Inflammatory macrophage (primary cell): ENCODE data around the gene PRKN.
"Not testable (repeated sequence)": the region's sequence is repeated elsewhere in the genome, so short reads cannot be mapped to it uniquely, and the experiment has no call there.

Experiments used
- DNase-seq, 2 donors: peaks; one replicate each; pipeline ENCODE4 v3.0.0-alpha.2; 2020 to 2022

The PRKN gene

DNA sequence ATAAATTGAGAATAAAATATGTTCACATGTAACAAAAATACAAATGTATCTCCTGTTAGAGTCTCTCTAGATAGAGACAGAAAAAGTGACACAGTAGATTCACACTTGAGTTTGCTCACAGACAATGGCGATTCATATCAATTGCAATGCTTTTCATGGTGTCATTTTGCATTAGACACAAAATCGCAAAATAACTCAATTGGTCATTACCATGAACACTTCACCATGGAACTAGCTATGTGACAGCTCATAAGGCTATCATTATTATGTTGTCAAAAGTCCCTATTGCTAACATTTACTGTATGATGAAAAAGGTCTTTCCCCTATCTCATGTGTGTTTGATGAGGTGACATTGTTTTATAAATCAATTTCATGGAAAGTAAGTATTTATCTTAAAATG, 1204.2 kb downstream of the PRKN start:
- DNase-seq, result no peak

DNA sequence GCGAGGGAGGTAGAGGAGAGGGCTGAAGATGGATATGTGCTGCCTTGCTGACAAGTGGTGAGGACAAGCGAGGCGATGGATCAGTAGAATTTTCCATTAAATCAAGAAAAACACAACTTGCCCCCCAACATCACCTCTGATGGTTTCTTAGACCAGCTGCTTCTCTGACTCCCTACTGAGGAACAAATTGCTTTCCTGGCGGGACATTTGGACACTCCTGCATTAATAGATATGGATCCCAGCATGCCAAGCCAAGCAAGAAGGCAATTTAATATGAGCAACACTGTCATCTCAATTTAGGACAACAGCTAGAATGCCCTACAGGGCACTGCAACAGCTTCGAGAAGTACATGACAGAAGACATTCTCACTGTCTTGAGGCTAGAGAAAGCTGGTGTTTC, 1205.3 kb downstream of the PRKN start:
- DNase-seq, result no peak

DNA sequence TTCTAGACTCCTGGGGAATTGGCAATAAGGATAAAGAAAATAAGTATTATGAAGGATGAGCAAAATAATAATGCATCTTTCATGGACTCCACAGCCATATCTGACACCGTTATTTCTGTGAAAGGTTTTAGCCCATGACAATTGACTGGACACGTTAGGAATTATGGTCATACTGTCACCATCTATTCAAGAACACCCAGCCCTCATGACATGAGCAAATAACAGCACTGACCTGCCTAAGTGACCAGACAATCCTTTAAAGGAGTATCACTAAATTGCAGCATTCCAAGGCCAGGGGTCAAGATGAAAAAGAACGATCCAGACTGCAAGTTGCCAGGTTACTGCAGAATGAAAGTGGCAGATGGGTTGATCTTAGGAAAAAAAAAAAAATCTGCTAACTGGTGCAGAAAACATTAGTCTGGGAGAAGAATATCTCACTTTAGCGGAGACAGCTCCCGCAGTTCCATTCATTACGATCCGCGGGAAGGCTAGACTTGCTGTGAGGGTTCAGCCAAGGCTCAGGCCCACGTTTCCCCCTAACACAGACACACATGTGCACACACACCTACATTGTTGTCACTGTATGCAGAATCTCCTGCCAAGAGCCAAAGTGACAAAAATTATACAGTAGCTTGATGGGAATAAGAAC, 1216.0 kb downstream of the PRKN start:
- DNase-seq, result no peak

DNA sequence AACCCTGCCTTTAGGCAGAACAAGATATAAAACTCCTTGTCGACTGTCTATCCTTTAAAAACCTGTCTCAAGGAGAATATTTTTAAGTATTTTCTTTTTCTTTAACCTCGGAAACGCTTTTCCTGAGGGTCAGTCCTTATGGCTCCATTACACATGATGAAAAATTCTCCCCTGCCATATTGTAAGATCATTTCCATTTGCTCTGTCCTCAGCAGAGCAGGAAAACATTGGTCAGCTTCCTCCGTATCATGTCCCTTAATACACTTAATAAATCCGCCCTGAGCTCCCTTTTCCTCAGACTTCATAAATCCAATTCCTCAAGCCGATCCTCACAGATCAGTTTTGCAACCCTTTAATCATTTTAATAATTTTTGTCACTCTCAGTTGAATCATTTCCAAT, 1219.2 kb downstream of the PRKN start:
- DNase-seq, result no peak

DNA sequence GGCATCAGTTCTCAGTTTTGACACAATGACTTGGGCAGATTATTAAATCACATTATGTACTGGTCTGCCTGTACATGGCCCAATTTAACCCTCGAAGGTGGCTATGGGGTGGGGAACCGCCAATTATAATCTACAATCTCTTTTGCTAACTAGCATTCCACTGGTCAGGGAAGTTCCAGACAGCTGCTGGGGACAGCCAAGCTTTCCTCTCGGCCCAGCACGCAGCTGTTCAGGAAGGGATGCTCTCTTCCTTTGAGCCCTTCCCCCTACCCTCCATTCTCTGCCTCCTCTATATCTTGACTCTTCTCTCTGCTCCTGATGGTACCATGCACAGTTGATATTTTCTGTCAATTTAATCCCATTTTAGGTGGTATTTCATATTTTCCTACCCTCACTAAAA, 1220.2 kb downstream of the PRKN start:
- DNase-seq, result no peak

DNA sequence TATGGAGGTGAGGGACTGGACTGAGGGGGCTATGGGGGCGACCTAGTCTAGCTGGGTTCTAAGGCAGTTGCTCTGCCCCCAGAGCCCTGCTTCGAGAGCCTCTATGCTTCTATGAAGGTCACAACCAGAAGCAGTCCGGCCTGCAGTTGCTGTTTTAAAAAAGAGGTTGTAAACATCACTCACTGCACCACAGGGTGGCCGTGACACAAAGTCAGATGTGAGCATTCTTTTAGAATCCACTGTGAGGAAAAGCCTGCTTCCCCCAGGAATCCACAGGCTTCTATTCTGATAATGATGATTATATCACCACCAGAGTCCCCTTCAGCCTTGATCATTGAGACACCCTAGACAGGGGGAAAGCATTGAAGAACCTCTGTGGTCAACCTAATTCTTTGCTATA, 1224.0 kb downstream of the PRKN start:
- DNase-seq, result no peak

DNA sequence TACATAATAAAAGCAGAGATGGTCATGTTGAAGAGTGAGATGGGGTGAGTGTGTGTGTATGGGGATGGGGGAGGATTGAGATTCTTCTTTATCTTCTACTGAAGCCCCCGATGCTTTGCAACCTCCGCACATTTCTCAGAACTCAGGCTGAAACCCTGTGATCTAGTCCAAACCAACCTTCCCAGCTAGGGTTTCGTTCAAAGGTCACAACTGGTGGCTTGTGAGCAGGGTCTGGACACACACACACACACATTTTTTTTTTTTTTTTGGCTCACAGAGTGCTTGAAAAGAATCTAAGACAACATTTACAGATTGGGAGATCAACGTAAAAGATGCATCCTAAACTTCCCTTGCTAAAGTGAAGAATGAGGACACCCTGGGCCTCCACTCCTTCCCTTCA, 1228.7 kb downstream of the PRKN start:
- DNase-seq, result no peak

DNA sequence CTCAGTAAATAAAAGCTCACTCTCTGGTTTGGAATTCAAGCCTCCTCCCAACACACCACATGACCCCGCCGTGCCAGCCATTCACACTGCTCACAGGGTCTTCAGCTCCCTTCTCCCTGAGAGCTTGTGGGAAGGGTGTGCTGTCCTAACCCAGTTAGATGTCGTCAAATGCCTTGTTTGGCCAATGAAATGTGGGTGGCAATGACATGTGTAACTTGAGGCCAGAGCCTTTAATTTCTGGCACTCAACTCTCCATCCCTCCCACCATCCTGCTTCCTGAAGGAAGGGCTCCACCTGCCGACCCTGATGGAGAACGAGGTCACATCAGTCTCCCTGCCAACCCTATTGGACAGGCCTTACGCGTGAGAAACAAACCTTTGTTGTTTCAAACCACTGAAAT, 1229.2 kb downstream of the PRKN start:
- no peak for DNase-seq

DNA sequence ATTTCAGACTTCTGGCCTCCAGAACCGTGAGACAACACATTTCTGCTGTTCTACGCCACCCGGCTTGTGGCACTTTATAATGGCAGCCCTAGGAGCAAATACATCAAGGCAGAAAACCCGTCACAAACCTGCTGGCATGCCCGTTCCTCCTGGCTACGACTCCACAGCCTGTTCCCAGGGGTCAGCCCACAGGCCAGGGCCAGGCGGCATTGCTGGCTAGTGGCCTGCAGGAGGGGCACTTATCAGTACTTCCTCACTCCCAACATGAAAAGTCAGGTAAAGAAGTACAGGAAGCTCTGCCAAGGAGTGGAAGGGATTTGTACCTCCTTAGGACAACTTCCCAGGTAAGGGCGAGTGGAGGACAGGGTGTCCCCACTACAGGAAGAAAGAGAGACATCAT, 1230.6 kb downstream of the PRKN start:
- no peak for DNase-seq

DNA sequence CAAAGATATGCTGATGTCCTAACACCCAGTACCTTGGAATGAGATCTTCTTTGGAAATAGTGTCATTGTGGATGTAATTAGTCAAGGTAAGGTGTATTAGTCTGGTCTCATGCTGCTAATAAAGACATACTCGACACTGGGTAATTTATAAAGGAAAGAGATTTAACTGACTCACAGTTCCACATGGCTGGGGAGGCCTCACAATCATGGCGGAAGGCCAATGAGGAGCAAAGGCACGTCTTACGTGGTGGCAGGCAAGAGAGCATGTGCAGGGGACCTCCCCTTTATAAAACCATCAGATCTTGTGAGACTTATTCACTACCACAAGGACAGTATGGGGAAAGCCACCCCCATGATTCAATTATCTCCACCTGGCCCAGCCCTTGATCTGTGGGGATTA, 1231.3 kb downstream of the PRKN start:
- not testable (repeated sequence) for DNase-seq

DNA sequence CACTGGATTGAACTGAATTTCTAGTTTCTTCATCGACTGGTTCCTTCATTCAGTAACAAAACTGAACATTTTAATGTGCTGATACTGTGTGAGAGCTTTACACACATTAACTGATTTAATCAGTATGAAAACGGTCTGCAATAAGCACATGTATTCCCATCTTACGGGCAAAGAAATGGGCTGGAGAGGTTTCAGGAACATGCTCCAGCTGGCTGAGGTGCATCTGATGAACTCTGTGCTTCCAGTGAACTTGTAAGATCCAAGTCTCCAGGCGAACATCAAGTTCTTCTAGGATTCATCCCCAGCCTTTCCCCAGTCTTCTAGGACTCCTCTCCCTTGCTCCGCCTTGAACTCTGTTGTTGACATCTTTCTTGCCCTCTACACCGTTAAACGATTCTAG, 1233.0 kb downstream of the PRKN start:
- DNase-seq, result no peak

DNA sequence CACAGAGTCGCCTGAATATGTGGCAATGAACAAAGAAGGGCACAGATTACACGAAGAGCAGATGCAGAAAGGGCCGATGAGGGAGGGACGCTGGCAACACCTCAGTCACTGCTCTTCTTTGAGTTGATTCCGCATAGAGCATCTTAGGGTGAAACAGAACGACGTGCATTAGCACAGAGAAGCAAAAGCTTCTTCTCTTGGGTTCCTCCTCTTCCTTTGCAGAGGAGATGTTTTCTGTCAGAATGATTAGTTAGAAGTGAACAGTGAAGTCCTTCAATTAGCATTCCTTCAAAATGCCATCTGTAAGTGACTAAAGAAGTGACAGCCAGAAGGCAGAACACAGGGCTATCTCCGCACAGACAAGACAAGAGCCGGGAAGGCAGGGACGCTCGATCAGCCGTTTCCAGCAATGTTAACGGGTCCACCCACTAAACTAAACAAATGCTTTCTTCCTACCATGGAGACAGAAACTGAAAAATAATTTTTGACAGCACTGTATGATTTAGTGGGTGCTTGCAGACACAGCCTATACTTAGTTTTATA, 1233.9 kb downstream of the PRKN start:
- no peak for DNase-seq

DNA sequence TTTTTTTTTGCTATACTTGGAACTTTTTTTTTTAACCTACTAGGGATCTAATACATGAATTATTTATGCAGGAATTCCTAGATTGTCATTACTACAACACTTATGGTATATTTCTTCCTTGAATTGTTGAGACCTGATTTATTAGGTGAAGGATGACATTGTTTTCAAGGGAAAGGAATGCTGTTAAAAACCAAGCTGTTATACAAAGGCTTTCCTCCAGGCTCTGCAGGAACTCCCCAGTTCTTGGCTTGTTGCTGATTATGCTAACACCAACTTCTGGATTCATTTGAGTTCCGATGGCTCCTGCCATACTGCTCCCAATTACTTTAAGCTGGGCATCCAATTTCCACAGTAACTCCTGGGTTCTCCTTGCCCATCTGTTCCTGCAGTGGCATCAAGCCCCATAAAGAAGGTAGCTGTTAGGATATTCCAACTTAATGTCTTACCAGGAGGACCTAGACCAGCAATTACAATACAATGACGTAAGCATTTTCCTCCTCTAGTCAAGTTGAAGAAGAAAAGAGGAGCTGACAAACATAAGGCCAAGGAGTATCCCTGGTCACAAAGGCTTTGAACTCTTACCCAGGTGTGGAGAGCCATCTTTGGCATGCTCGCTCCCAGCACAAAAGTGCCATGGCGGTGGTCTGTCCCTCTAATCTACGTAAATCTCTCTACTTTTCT, 1237.8 kb downstream of the PRKN start:
- no peak for DNase-seq

DNA sequence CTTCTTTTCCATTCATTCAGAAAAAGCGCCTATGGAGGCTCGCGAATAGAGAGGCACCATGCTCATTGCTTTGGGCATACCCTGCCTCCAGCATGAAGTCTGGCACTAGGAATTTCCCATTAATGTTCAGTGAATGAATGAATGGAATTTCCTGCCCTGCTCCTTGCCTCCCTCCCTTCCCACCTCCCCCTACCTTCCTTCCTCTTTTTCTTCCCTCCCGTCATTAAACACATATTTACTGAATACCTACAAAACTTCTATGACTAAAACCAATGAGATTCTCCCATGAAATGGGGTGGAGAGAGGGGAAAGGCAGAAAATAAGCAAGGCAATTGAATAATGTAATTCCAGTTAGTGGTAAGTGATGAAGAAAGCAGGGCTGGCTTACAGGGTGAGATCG, 1239.9 kb downstream of the PRKN start:
- no peak for DNase-seq

DNA sequence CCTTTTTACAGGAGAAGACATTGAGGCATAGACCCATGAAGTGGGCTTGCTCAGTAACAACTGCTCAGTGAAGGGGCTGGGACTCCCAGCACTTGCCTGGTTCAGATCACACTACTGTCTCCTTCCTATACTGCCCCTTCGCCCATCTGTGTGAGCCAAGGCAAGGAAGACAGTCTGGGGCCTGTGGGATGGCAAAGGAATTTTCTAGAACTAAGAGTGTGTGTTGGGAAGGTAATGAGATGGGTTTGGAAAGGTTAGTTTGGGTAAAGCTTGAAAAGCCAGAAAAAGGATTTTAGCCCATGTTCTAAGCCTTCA, 1240.4 kb downstream of the PRKN start:
- DNase-seq, result no peak

DNA sequence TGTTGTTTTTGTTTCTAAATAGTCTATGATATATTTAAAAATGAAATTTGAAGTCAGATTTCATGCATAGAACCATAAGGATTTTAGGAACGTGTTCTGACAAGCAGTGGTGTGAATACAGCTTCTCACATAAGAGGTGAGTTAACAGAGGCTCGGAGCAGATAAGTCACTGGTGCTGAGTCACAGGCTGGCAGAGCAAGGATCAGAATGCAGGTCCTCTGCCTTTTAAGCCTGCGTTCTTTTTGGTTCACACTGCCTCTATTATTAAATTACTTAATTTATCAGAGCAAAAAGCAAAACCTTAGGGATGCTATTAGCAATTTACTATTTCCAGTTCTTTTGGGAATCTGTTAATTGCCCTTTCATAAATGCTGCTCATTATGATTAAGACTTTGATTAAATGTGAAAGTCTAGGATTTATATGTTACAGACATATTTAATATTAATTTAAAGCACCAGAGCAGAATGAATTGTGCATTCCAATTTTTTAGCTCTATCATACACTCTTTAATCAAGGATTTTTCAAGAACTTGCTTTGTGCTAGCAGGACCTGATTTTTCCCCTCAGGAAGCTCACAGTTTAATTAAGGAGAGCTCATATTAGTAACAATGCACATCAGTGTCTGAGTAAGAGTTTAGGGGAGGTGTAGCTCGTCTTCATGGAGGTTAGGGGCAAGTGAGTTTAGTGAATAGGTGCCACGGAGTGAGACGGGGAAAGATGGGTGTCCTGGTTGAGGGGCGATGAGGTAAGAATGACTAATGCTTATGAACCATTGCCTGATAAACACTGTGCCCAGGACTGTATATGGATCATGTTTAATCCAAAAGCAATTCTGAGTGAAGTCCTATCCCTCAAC, 1241.0 kb downstream of the PRKN start:
- no peak for DNase-seq

DNA sequence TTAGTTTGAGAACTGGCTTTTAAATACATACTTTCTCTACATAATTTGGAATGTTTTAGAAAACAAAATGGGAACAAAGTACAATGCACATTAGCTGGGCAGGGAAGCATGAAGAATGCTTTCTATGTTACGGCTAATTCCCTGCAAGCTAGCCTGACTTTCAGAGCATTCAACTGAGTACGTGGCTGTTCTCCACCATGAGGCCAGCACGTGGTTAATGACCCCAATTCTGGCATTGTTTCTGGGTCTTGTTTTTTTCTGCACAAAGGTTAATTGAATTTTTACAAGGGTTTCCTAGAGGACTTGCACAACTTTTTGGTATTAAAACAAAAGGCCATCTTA, 1245.1 kb downstream of the PRKN start:
- no peak for DNase-seq

DNA sequence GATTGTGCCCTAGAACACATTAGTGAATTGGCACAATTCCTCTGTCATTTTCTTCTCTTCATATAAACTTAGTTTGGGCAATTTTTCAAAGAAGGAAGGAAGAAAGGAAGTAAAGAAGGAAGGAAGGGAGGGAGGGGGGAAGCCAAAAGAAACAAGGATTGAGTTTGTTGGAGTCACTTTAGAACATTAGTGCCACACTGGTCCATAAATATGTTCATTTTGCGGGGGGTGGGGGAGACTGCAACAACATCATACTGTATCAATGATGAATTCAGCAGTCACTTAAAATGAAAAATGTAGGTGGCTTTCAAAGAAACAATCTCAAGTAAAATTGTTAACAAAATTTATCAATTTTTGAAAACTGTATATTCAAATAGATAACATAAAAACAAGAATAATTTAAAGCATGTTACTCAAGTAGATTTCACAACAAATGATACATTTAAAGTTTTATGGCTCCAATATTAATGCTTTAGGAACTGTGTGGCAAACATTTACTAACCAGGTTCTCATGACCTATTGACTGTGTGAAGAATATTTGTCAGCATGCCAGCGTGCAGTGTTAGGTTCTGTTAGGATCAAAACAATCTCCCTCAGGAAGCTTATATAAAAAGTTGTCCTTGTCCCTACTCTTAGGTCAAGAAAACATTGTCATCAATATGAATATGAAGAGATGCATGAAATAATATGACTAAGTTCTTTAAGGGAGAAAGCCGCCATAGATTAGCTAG, 1245.6 kb downstream of the PRKN start:
- DNase-seq, result no peak

DNA sequence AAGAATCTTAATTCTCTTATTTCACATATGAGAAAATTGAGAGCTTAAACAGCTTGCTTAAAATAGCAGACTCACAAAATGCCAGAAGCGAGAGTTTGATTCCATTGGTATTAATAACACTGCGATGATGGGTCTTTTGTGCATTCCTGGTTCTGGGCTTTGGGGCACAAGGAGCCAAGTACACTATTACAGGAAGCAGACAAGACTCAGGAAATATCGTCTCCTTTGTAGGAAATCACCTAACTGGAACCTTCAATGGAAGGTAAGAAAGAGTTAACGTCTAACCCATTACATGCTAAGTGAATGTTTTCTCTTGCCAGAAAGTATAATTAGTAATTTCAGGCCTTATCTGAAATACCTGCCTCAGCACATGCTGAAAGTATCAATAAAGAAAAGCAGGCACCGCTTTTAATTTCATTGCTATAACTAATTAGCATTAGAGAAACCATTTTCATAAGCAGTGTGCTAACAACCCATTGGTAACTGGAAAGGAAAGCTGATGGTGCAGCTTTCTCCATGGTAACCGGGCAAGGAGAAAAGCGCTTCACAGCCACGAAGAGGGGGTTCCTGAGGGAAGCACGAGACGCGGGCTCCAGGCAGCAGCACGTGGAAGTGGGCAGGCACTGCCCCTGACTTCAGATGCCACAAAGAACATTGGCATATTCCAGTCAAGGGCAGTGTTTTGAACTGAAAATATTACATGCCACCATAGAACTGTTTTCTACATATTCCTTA, 1247.0 kb downstream of the PRKN start:
- DNase-seq, result no peak

DNA sequence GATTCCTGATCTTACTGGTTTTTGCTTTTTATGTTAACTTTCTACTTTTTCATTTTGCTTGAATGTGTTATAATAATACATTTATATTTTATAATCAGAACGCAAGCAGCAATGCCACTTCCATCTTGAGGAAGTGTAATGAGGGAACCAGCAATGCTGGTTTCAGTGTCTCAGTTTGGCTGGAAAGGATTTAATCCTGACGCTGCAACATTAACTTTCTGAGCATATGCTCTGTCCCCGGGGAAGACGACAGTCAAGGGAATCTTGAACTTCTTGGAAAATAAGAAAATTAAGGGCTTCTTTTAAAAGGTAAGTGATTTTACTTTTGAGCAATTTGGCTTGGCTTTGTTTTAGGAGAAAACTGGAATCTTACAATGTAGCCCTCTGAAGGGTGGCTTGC, 1248.2 kb downstream of the PRKN start:
- DNase-seq, result no peak

DNA sequence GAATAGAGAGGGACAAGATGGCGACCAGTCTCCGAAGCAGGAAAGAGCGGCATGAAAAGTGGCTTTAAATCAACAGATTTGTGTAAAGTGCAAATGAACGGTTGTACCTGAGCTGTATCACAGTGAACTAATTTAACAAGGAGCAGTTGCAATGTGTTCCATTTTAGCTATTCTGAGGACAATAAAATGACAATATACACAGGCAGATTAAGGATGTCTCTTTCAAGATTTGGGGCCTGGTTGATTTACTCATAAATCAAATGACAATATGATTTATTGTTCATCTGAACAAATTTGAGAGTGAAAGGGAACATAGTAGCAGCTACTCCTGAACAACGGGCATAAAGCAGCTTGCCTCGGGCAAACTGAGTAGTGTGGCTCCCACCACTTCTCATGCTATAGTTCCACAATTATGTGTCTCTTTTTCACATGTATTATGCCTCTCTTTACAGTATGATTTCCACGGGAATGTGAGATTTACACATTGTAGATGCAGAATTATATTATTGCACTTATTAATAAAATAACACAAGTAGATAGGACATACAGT, 1249.6 kb downstream of the PRKN start:
- no peak for DNase-seq

DNA sequence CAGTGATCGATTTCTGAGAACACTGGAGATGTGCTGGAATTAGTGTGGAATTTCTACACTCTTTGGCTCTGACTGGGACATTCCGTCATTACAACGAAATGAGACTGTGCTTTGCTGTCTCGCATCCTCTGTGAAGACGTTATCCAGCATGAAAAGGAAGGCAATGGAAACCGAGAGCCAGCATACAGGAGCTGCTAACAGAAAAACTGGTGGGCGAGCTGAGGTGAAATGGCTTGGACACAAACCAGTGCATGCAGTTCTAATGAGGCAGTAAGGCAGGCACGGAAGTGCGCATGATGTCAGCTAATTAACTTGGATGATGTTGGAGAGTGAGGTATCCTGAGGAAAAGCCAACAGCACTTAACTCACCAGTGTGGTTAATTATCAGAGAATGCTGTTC, 1250.9 kb downstream of the PRKN start:
- DNase-seq, result no peak
